HL-60 (cell line): ENCODE measurements around the gene EMID1.

Source experiments
- CTCF ChIP-seq: IDR thresholded peaks from one replicate; pipeline ENCODE4 v1.5.1; 2011; ENCODE audit warnings: low read length, control low read depth, inconsistent platforms; ENCODE audit not compliant: insufficient read depth
- POLR2AphosphoS5 ChIP-seq: IDR thresholded peaks from 2 replicates; pipeline ENCODE4 v1.6.1; 2012; ENCODE audit warnings: low read depth

- TF ChIP-seq CTCF (no peak), POLR2AphosphoS5 (no peak)
Measured at GRCh38 chr22:29171721-29172120, 34.0 kb upstream of the EMID1 start.
